GM12801 (cell line): ENCODE data around the gene ZKSCAN1.

ENCODE experiments used
- CTCF ChIP-seq: IDR thresholded peaks from one replicate; pipeline ENCODE4 v1.5.1; 2011; ENCODE audit warnings: control low read depth; ENCODE audit not compliant: insufficient read length; ENCODE audit errors: extremely low read depth

The ZKSCAN1 gene

GRCh38 chr7:100072462-100072861, 57.1 kb downstream of the ZKSCAN1 start:
- no peak for TF ChIP-seq CTCF

DNA sequence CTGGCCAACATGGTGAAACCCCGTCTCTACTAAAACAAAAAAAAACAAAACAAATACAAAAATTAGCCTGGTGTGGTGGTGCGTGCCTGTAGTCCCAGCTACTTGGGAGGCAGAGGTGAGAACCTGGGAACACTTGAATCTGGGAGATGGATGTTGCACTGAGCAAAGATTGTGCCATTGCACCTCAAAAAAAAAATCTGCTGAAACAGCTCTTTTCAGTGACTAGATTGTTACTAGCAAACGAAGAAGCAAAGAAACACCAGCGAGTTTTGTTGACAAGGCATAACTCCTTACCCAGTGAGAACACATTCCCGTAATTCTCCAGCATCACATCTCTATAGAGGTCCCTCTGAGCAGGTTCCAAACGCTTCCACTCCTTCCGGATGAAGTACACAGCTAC, 59.4 kb downstream of the ZKSCAN1 start:
- no peak for TF ChIP-seq CTCF

- no peak for TF ChIP-seq CTCF
Observed at GRCh38 chr7:100075418-100075817, 60.0 kb downstream of the ZKSCAN1 start.

- no peak for TF ChIP-seq CTCF
Observed at GRCh38 chr7:100077205-100077604, 61.8 kb downstream of the ZKSCAN1 start.

- no peak for TF ChIP-seq CTCF
Observed at GRCh38 chr7:100079024-100079560, 63.7 kb downstream of the ZKSCAN1 start.

DNA sequence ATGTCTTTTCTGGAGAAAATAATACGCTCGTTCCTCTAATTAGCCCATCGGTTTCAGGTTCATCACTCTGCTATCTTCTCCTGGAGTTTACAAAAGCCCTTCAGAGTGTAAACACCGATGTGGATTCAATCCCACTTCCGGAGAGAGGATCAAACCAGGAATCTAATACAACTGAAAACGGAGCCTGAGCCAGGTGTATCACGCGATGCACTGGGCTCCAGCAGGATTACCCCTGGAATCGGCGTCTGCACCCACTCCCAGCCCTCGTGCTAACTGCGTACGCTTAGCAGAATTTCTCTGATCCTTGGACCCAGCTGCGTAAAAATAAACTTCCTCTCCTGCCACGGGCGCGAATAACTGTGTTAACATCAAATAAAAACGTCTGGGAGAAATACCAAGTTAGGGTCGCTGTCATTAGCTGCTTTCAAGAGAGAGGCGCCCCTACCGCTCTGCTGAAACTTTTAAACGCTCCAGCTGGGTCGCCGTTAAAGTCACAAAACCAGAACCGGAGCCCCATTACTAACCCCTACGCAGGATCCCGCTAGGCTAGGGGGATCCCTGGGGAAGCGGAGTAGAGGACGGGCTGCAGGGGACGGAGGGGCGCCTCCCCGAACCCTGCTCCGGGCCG, 65.6 kb downstream of the ZKSCAN1 start:
- no peak for TF ChIP-seq CTCF

- TF ChIP-seq CTCF = no peak
Observed at GRCh38 chr7:100081535-100082102, 66.2 kb downstream of the ZKSCAN1 start, which contains the start of gene ZNF3. ZNF3 (minus strand) TSS chr7:100081723; CDS start chr7:100077357, 4,366 bp downstream.
